Osteoblast (primary cell): ENCODE measurements around the gene CEP104. TPM values are rescaled to one million over a fixed set of nuclear protein-coding genes. Genes with fewer than 3 reads are reported as not detected.

Experiments used
- DNase-seq: peaks from one replicate; pipeline ENCODE4 v3.0.0; 2011; ENCODE audit warnings: low spot score, mixed read lengths; ENCODE audit not compliant: insufficient read length; ENCODE audit errors: missing footprints
- H2AFZ ChIP-seq: 2 replicates; pipeline ENCODE4 v1.6.0; 2011; ENCODE audit warnings: mild to moderate bottlenecking, low read length
- H3K27ac ChIP-seq: 2 replicates; pipeline ENCODE4 v1.5.1; 2011; ENCODE audit warnings: mild to moderate bottlenecking, low read depth, low read length, moderate library complexity
- H3K27me3 ChIP-seq: 2 replicates; pipeline ENCODE4 v1.6.0; 2012; ENCODE audit warnings: mild to moderate bottlenecking, control low read depth, inconsistent platforms, low read length, moderate library complexity; ENCODE audit not compliant: insufficient read depth
- H3K36me3 ChIP-seq: 2 replicates; pipeline ENCODE4 v1.5.1; 2011; ENCODE audit warnings: mild to moderate bottlenecking, low read length, control low read depth, moderate library complexity; ENCODE audit not compliant: insufficient read depth
- H3K4me1 ChIP-seq: 2 replicates; pipeline ENCODE4 v1.5.1; 2011; ENCODE audit warnings: mild to moderate bottlenecking, low read length, control low read depth, moderate library complexity; ENCODE audit not compliant: insufficient read depth
- H3K4me2 ChIP-seq: 2 replicates; pipeline ENCODE4 v1.6.0; 2011; ENCODE audit warnings: mild to moderate bottlenecking, low read length; ENCODE audit not compliant: insufficient read depth
- H3K4me3 ChIP-seq: fragments of 200-600 bp; sonication (generic); 3 replicates; pipeline ENCODE4 v1.5.1; 2012; ENCODE audit warnings: mild to moderate bottlenecking, low read length, inconsistent platforms; ENCODE audit not compliant: insufficient read depth
- H3K79me2 ChIP-seq: 2 replicates; pipeline ENCODE4 v1.6.0; 2012; ENCODE audit warnings: mild to moderate bottlenecking, low read length, control low read depth, inconsistent platforms; ENCODE audit not compliant: insufficient read depth
- H3K9me3 ChIP-seq: 2 replicates; pipeline ENCODE4 v1.5.1; 2011; ENCODE audit warnings: low read depth, low read length, control low read depth
- H4K20me1 ChIP-seq: 2 replicates; pipeline ENCODE4 v1.6.0; 2012; ENCODE audit warnings: mild to moderate bottlenecking, low read length, control low read depth; ENCODE audit not compliant: insufficient read depth
- CTCF ChIP-seq: IDR thresholded peaks from 2 replicates; pipeline ENCODE4 v1.5.1; 2011; ENCODE audit warnings: mild to moderate bottlenecking, low read depth, low read length, moderate library complexity; ENCODE audit errors: extremely low read depth
- total RNA-seq: library from RNA; depleted of rRNA; stranded (reverse); fragments of >200 nt; gene quantifications from 2 replicates; pipeline ENCODE4 v1.2.3, GENCODE V29; 2012

CEP104 gene
- total RNA-seq, 1 donor: 21.7 TPM

DNA sequence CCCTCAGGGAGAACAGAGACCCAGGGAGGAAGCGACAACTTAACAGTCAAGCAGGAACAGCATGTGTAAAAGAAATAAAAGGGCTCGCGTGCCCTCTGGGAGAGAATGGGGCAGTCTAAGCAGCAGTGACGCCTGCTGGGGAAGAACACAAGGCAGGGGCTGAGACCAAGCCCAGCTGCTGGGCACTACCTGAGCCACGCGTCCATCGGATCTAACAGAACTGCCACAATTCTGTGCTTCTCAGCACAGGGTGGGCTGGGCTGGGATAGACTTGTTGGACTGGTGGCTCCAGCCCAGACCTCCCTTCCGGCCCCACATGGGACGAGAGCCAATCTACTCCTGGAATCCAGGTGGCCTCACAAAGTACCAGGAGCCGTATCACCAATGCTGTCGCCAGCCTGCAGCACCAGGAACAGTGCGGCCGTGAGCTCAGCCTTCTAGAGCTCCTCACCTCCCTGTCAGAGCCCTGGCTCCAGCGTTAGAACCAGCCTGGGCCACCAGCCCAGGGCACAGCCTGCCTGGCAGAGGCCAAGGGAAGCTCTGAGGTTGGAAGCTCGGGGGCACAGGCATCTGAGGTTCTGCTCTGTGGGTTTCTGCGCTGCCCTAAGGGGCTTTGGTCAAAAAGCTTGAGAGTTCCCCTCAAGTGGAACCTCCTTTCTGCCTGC, 68.1 kb downstream of the CEP104 start:
- Histone ChIP-seq H3K27ac (no peak overlapping the region), H3K27me3 (no peaks in the 10 kb centered on the region), H3K4me1 (peaks cover 6% of the 10 kb centered on the region), H3K36me3 (peaks cover 27% of the 10 kb centered on the region), H3K79me2 (peaks cover 73% of the 10 kb centered on the region), H3K4me2 (no peak overlapping the region), H4K20me1 (peaks cover 64% of the 10 kb centered on the region), H2AFZ (no peak overlapping the region), H3K4me3 (no peak overlapping the region), H3K9me3 (no peaks in the 10 kb centered on the region)
- TF ChIP-seq CTCF: no peak
- peak; percentile 78 for DNase-seq

GRCh38 chr1:3787745-3788605, 69.0 kb downstream of the CEP104 start:
- peak; percentile 59 for DNase-seq
- Histone ChIP-seq H3K36me3 (peaks cover 36% of the 10 kb centered on the region), H3K79me2 (peaks cover 64% of the 10 kb centered on the region), H3K4me1 (no peaks in the 10 kb centered on the region), H3K4me2 (no peak overlapping the region), H3K27ac (no peak overlapping the region), H2AFZ (no peak overlapping the region), H3K4me3 (no peak overlapping the region), H4K20me1 (peaks cover 56% of the 10 kb centered on the region), H3K27me3 (no peaks in the 10 kb centered on the region), H3K9me3 (no peaks in the 10 kb centered on the region)
- TF ChIP-seq CTCF: no peak

DNA sequence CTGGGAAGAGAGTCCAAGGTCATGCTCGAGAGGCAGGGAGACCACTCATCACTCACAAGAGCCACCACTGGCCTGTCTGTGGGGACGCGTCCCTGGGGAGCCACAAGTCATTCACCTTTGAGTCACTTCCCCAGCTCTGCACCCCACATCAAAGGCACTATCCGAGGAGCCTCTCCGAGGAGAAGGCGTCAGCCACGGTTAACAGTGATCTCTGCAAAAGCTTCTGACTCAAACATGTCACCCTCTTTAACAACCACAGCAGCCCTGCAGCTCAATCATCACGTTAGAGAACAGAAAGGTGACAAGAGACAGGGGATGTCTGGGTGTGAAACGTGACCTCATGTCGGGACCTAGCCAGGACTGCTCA, 69.7 kb downstream of the CEP104 start:
- no peak overlapping the region for H3K4me3 ChIP-seq
- H4K20me1 ChIP-seq: peaks cover 54% of the 10 kb centered on the region
- H3K9me3 ChIP-seq: no peaks in the 10 kb centered on the region
- no peak overlapping the region for H3K27ac ChIP-seq
- H3K79me2 ChIP-seq: peaks cover 58% of the 10 kb centered on the region
- peak; percentile 69 for DNase-seq
- no peaks in the 10 kb centered on the region for H3K4me1 ChIP-seq
- no peak overlapping the region for H2AFZ ChIP-seq
- no peak overlapping the region for H3K4me2 ChIP-seq
- no peak for TF ChIP-seq CTCF
- H3K36me3 ChIP-seq: peaks cover 37% of the 10 kb centered on the region
- H3K27me3 ChIP-seq: no peaks in the 10 kb centered on the region
